Astrocyte (in vitro differentiated cells and primary cell): ENCODE data around the gene DRD4. TPM values are rescaled to one million over a fixed set of nuclear protein-coding genes. Genes with fewer than 3 reads are reported as not detected.
A peak's percentile ranks its signal among the peaks of the same experiment; 100 is the strongest.
"Not testable (repeated sequence)": the region's sequence is repeated elsewhere in the genome, so short reads cannot be mapped to it uniquely, and the experiment has no call there.

ENCODE experiments used
- DNase-seq: peaks from one replicate; pipeline ENCODE4 v3.0.0-alpha.2; 2010; ENCODE audit warnings: low read depth
- FAIRE-seq: peaks from 2 replicates; lab custom pipeline; 2011; peaks lifted over from hg19 to GRCh38; lab: Jason Lieb, UNC
- H2AFZ ChIP-seq: 2 replicates; pipeline ENCODE4 v1.6.0; 2012; ENCODE audit warnings: low read depth, low read length, inconsistent platforms
- H3K27ac ChIP-seq: 2 replicates; pipeline ENCODE4 v1.5.1; 2011; ENCODE audit warnings: low read depth, low read length, inconsistent platforms
- H3K27me3 ChIP-seq: 2 replicates; pipeline ENCODE4 v1.6.0; 2011; ENCODE audit warnings: low read length, inconsistent platforms; ENCODE audit not compliant: insufficient read depth
- H3K36me3 ChIP-seq: 2 replicates; pipeline ENCODE4 v1.5.1; 2011; ENCODE audit warnings: low read length, inconsistent platforms; ENCODE audit not compliant: insufficient read depth
- H3K4me1 ChIP-seq: 2 replicates; pipeline ENCODE4 v1.5.1; 2011; ENCODE audit warnings: low read length, inconsistent platforms; ENCODE audit not compliant: insufficient read depth
- H3K4me2 ChIP-seq: 2 replicates; pipeline ENCODE4 v1.6.0; 2012; ENCODE audit warnings: low read length, inconsistent platforms
- H3K4me3 ChIP-seq: 2 replicates; pipeline ENCODE4 v1.5.1; 2011; ENCODE audit warnings: low read depth, mild to moderate bottlenecking, low read length, inconsistent platforms; ENCODE audit not compliant: insufficient read depth
- H3K79me2 ChIP-seq: 2 replicates; pipeline ENCODE4 v1.6.0; 2012; ENCODE audit warnings: mild to moderate bottlenecking, low read length, inconsistent platforms; ENCODE audit not compliant: insufficient read depth
- H3K9ac ChIP-seq: 2 replicates; pipeline ENCODE4 v1.6.0; 2012; ENCODE audit warnings: mild to moderate bottlenecking, low read length, inconsistent platforms
- H3K9me3 ChIP-seq: 2 replicates; pipeline ENCODE4 v1.5.1; 2012; ENCODE audit warnings: low read depth, mild to moderate bottlenecking, low read length, inconsistent platforms; ENCODE audit not compliant: insufficient read depth
- H4K20me1 ChIP-seq: 2 replicates; pipeline ENCODE4 v1.6.0; 2012; ENCODE audit warnings: low read length, inconsistent platforms; ENCODE audit not compliant: insufficient read depth
- H3K27ac Mint-ChIP-seq: one replicate; pipeline ENCODE4 v1.8.0; 2021; ENCODE audit warnings: mild to moderate bottlenecking, mixed read lengths; ENCODE audit not compliant: unreplicated experiment
- H3K27me3 Mint-ChIP-seq: one replicate; pipeline ENCODE4 v1.8.0; 2021; ENCODE audit warnings: low read depth, mixed read lengths; ENCODE audit not compliant: unreplicated experiment
- H3K36me3 Mint-ChIP-seq: one replicate; pipeline ENCODE4 v1.8.0; 2021; ENCODE audit warnings: low read depth, mixed read lengths; ENCODE audit not compliant: unreplicated experiment
- H3K4me1 Mint-ChIP-seq: one replicate; pipeline ENCODE4 v1.8.0; 2021; ENCODE audit warnings: low read depth, mixed read lengths; ENCODE audit not compliant: unreplicated experiment
- H3K4me3 Mint-ChIP-seq: one replicate; pipeline ENCODE4 v1.8.0; 2021; ENCODE audit warnings: mild to moderate bottlenecking, moderate library complexity, mixed read lengths; ENCODE audit not compliant: unreplicated experiment
- H3K9me3 Mint-ChIP-seq: one replicate; pipeline ENCODE4 v1.8.0; 2021; ENCODE audit warnings: mild to moderate bottlenecking, mixed read lengths; ENCODE audit not compliant: unreplicated experiment
- EZH2 ChIP-seq: IDR thresholded peaks from 2 replicates; pipeline ENCODE4 v1.6.1; 2012; ENCODE audit warnings: mild to moderate bottlenecking, low read length, inconsistent platforms; ENCODE audit not compliant: insufficient read depth
- total RNA-seq: library from RNA; stranded (reverse); gene quantifications from 2 replicates; pipeline ENCODE4 v1.2.1, GENCODE V29; 2021
- TF ChIP-seq, protein P1 (sequence below): IDR thresholded peaks from 2 replicates; pipeline ENCODE4 v1.5.1; 2011; ENCODE audit warnings: low read depth, mild to moderate bottlenecking, inconsistent platforms, low read length, moderate library complexity; ENCODE audit not compliant: insufficient read depth

DRD4 gene
- total RNA-seq, 1 donor from 2014 or later, result 9.9 TPM

DNA sequence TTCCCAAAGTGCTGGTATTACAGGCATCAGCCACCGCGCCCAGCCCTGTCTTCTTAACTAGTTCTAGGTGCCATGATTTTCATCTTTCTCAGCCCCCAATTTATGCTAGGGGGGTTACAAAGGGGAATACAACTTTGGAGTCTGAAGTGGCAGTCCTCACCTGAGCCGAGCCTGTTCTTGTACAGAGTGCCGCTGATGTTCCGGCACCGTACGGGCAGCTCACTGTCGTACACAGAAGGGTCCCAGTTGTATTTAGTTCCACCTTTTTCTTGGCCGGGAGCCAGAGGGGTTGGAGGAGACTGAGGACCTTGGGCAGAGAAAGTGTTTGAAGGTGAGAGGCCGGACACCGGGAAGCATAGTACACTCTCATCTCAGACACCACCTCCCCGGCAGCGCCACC, 50.7 kb downstream of the DRD4 start:
- Histone ChIP-seq H2AFZ (no peak overlapping the region), H3K9me3 (no peaks in the 10 kb centered on the region), H3K27ac (no peak overlapping the region), H3K9ac (no peak overlapping the region), H3K4me2 (no peak overlapping the region), H3K36me3 (peaks cover 15% of the 10 kb centered on the region), H4K20me1 (peaks cover 45% of the 10 kb centered on the region), H3K4me1 (peaks cover 6% of the 10 kb centered on the region), H3K4me3 (no peak overlapping the region), H3K79me2 (peaks cover 22% of the 10 kb centered on the region), H3K27me3 (no peaks in the 10 kb centered on the region)
- Mint-ChIP-seq H3K27ac (no peak overlapping the region), H3K27me3 (no peaks in the 10 kb centered on the region), H3K9me3 (no peaks in the 10 kb centered on the region), H3K4me3 (no peak overlapping the region), H3K4me1 (peaks cover 7% of the 10 kb centered on the region), H3K36me3 (peaks cover 27% of the 10 kb centered on the region)
- FAIRE-seq (no peak), DNase-seq (no peak)
- TF ChIP-seq, protein P1, sequence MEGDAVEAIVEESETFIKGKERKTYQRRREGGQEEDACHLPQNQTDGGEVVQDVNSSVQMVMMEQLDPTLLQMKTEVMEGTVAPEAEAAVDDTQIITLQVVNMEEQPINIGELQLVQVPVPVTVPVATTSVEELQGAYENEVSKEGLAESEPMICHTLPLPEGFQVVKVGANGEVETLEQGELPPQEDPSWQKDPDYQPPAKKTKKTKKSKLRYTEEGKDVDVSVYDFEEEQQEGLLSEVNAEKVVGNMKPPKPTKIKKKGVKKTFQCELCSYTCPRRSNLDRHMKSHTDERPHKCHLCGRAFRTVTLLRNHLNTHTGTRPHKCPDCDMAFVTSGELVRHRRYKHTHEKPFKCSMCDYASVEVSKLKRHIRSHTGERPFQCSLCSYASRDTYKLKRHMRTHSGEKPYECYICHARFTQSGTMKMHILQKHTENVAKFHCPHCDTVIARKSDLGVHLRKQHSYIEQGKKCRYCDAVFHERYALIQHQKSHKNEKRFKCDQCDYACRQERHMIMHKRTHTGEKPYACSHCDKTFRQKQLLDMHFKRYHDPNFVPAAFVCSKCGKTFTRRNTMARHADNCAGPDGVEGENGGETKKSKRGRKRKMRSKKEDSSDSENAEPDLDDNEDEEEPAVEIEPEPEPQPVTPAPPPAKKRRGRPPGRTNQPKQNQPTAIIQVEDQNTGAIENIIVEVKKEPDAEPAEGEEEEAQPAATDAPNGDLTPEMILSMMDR, result no peak
- TF ChIP-seq EZH2, result no peak

DNA sequence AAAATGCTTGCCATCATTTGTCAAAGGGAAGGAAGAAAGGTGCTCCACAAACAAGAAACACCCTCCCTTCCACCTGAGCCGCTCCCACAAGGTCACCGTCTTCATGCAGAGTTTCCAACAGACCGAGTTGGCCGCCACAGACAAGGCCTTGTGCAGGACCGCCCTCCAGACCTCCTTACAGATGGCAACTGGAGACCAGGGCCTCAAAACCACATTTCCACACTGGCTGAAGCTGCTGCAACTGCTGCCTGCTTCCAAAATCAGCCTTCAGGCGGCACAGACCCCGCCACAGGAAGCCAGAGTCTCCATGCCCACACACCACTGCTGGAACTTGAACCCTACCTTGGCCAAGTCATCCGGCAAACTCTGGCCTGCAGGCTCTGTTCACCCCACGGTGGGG, 51.6 kb downstream of the DRD4 start:
- no peak overlapping the region for H2AFZ ChIP-seq
- H3K27me3 ChIP-seq, result no peaks in the 10 kb centered on the region
- H3K4me1 ChIP-seq, result peaks cover 12% of the 10 kb centered on the region
- no peaks in the 10 kb centered on the region for H3K9me3 ChIP-seq
- H3K9ac ChIP-seq, result no peak overlapping the region
- peaks cover 25% of the 10 kb centered on the region for H3K36me3 Mint-ChIP-seq
- no peak overlapping the region for H3K27ac Mint-ChIP-seq
- TF ChIP-seq, protein P1, result no peak
- TF ChIP-seq EZH2, result no peak
- DNase-seq, result no peak
- H3K4me1 Mint-ChIP-seq, result peaks cover 16% of the 10 kb centered on the region
- FAIRE-seq, result no peak
- H3K36me3 ChIP-seq, result peaks cover 11% of the 10 kb centered on the region
- H3K27me3 Mint-ChIP-seq, result no peaks in the 10 kb centered on the region
- H3K9me3 Mint-ChIP-seq, result no peaks in the 10 kb centered on the region
- peaks cover 32% of the 10 kb centered on the region for H3K79me2 ChIP-seq
- H3K4me2 ChIP-seq, result no peak overlapping the region
- H3K27ac ChIP-seq, result no peak overlapping the region
- peaks cover 55% of the 10 kb centered on the region for H4K20me1 ChIP-seq
- no peak overlapping the region for H3K4me3 ChIP-seq
- no peak overlapping the region for H3K4me3 Mint-ChIP-seq

DNA sequence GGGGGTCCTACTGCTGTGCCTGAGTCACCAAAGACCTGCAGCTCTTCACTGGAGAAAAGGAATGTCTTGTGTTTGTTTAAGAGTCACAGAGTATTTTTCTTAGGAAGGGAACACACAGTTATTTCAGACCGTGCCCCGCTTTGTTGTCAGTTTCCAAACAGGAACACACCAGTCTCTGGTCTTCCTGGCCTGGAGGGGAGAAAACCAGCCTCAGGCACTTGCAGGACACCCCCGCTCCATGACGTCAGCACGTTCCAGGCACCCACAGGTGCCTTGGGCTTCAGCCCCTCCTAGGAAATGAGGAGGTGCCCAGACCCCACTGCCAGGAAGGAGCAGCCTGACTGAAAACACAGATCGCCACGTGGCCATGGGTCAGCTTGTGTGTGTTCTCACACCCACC, 52.6 kb downstream of the DRD4 start:
- Mint-ChIP-seq H3K4me1 (peaks cover 17% of the 10 kb centered on the region), H3K36me3 (peaks cover 23% of the 10 kb centered on the region), H3K27me3 (no peaks in the 10 kb centered on the region), H3K9me3 (no peaks in the 10 kb centered on the region), H3K27ac (peak overlapping the region; percentile 47), H3K4me3 (no peak overlapping the region)
- H4K20me1 ChIP-seq, result peaks cover 60% of the 10 kb centered on the region
- H3K27me3 ChIP-seq, result no peaks in the 10 kb centered on the region
- H3K9me3 ChIP-seq, result no peaks in the 10 kb centered on the region
- peaks cover 18% of the 10 kb centered on the region for H3K4me1 ChIP-seq
- H3K79me2 ChIP-seq, result peaks cover 38% of the 10 kb centered on the region
- no peak overlapping the region for H3K4me3 ChIP-seq
- no peak for DNase-seq
- no peak for FAIRE-seq
- H3K4me2 ChIP-seq, result peak overlapping the region; percentile 59
- H3K36me3 ChIP-seq, result peaks cover 4% of the 10 kb centered on the region
- H3K9ac ChIP-seq, result peak overlapping the region; percentile 59
- no peak overlapping the region for H2AFZ ChIP-seq
- TF ChIP-seq, protein P1, result no peak
- TF ChIP-seq EZH2, result no peak
- H3K27ac ChIP-seq, result peak overlapping the region; percentile 66

DNA sequence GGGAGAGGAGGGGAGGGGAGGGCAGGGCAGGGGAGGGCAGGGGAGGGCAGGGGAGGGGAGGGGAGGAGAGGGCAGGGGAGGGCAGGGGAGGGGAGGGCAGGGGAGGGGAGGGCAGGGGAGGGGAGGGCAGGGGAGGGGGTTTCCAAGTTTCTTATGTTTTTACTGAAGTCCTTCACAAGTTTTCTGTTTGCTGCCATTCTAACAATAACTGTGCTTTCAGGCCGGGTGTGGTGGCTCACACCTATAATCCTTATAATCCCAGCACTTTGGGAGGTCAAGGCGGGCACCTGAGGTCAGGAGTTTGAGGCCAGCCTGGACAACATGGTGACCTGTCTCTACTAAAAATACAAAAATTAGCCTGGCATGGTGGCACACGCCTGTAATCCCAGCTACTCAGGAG, 53.2 kb downstream of the DRD4 start:
- H3K4me1 ChIP-seq, result peaks cover 18% of the 10 kb centered on the region
- H3K79me2 ChIP-seq, result peaks cover 38% of the 10 kb centered on the region
- H3K36me3 ChIP-seq, H3K9me3 Mint-ChIP-seq, H2AFZ ChIP-seq, H3K27ac Mint-ChIP-seq, H3K9me3 ChIP-seq, H3K9ac ChIP-seq, DNase-seq, H3K27me3 ChIP-seq, H3K27ac ChIP-seq, H3K4me3 Mint-ChIP-seq, FAIRE-seq, H3K4me3 ChIP-seq, H3K4me2 ChIP-seq, H3K27me3 Mint-ChIP-seq: not testable (repeated sequence)
- peaks cover 60% of the 10 kb centered on the region for H4K20me1 ChIP-seq
- Mint-ChIP-seq H3K4me1 (peaks cover 17% of the 10 kb centered on the region), H3K36me3 (peaks cover 23% of the 10 kb centered on the region)
